Endothelial cell (in vitro differentiated cells): Measurements from ENCODE around the gene SIKE1. TPM values are rescaled to one million over a fixed set of nuclear protein-coding genes. Genes with fewer than 3 reads are reported as not detected.
A peak's percentile ranks its signal among the peaks of the same experiment; 100 is the strongest.
"Not testable (repeated sequence)": the region's sequence is repeated elsewhere in the genome, so short reads cannot be mapped to it uniquely, and the experiment has no call there.

ENCODE experiments used
- DNase-seq: peaks from one replicate; pipeline ENCODE4 v3.0.0; 2021; ENCODE audit warnings: low spot score
- H3K27ac Mint-ChIP-seq: one replicate; pipeline ENCODE4 v1.8.0; 2021; ENCODE audit warnings: mixed read lengths, inconsistent platforms; ENCODE audit not compliant: unreplicated experiment
- H3K27me3 Mint-ChIP-seq: one replicate; pipeline ENCODE4 v1.8.0; 2021; ENCODE audit warnings: mild to moderate bottlenecking, moderate library complexity, mixed read lengths, inconsistent platforms; ENCODE audit not compliant: unreplicated experiment
- H3K36me3 Mint-ChIP-seq: one replicate; pipeline ENCODE4 v1.8.0; 2021; ENCODE audit warnings: mild to moderate bottlenecking, low read depth, mixed read lengths, inconsistent platforms; ENCODE audit not compliant: unreplicated experiment
- H3K4me1 Mint-ChIP-seq: one replicate; pipeline ENCODE4 v1.8.0; 2021; ENCODE audit warnings: mild to moderate bottlenecking, mixed read lengths, inconsistent platforms; ENCODE audit not compliant: unreplicated experiment
- H3K4me3 Mint-ChIP-seq: one replicate; pipeline ENCODE4 v1.8.0; 2021; ENCODE audit warnings: mild to moderate bottlenecking, mixed read lengths, inconsistent platforms; ENCODE audit not compliant: unreplicated experiment
- H3K9me3 Mint-ChIP-seq: one replicate; pipeline ENCODE4 v1.8.0; 2021; ENCODE audit warnings: mixed read lengths, inconsistent platforms; ENCODE audit not compliant: unreplicated experiment
- total RNA-seq: library from RNA; stranded (reverse); fragmentation: NEBNext Ultra II Directional; extraction: Animal tissue kit (Norgen Biotek cat#: 25700); gene quantifications from one replicate; pipeline ENCODE4 v1.2.1, GENCODE V29; 2021; ENCODE audit not compliant: unreplicated experiment
- TF ChIP-seq, protein P1 (sequence below): fragments of 200-600 bp; sonication (generic); IDR thresholded peaks from one replicate; pipeline ENCODE4 v1.5.0; 2021; ENCODE audit warnings: antibody characterized with exemption; ENCODE audit not compliant: unreplicated experiment

The SIKE1 gene
- total RNA-seq, 1 donor from 2014 or later = 49.1 TPM

GRCh38 chr1:114779722-114780121 lies 763 bp downstream of the SIKE1 start:
- DNase-seq = no peak
- Mint-ChIP-seq H3K9me3 (no peaks in the 10 kb centered on the region), H3K4me1 (peaks cover 11% of the 10 kb centered on the region), H3K36me3 (peaks cover 10% of the 10 kb centered on the region), H3K27me3 (peaks cover 4% of the 10 kb centered on the region), H3K4me3 (peak overlapping the region; percentile 99), H3K27ac (peak overlapping the region; percentile 95)
- TF ChIP-seq, protein P1, sequence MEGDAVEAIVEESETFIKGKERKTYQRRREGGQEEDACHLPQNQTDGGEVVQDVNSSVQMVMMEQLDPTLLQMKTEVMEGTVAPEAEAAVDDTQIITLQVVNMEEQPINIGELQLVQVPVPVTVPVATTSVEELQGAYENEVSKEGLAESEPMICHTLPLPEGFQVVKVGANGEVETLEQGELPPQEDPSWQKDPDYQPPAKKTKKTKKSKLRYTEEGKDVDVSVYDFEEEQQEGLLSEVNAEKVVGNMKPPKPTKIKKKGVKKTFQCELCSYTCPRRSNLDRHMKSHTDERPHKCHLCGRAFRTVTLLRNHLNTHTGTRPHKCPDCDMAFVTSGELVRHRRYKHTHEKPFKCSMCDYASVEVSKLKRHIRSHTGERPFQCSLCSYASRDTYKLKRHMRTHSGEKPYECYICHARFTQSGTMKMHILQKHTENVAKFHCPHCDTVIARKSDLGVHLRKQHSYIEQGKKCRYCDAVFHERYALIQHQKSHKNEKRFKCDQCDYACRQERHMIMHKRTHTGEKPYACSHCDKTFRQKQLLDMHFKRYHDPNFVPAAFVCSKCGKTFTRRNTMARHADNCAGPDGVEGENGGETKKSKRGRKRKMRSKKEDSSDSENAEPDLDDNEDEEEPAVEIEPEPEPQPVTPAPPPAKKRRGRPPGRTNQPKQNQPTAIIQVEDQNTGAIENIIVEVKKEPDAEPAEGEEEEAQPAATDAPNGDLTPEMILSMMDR = no peak

GRCh38 chr1:114776726-114777125 lies 3.8 kb downstream of the SIKE1 start:
- Mint-ChIP-seq H3K4me1 (peaks cover 11% of the 10 kb centered on the region), H3K36me3 (peaks cover 11% of the 10 kb centered on the region)
- not testable (repeated sequence) for H3K27ac Mint-ChIP-seq, H3K27me3 Mint-ChIP-seq, H3K4me3 Mint-ChIP-seq, DNase-seq, H3K9me3 Mint-ChIP-seq

GRCh38 chr1:114771992-114772391 lies 8.5 kb downstream of the SIKE1 start:
- no peaks in the 10 kb centered on the region for H3K4me1 Mint-ChIP-seq
- no peaks in the 10 kb centered on the region for H3K27me3 Mint-ChIP-seq
- no peaks in the 10 kb centered on the region for H3K9me3 Mint-ChIP-seq
- H3K4me3 Mint-ChIP-seq = no peak overlapping the region
- peaks cover 3% of the 10 kb centered on the region for H3K36me3 Mint-ChIP-seq
- no peak overlapping the region for H3K27ac Mint-ChIP-seq
- no peak for DNase-seq
- TF ChIP-seq, protein P1 = no peak

DNA sequence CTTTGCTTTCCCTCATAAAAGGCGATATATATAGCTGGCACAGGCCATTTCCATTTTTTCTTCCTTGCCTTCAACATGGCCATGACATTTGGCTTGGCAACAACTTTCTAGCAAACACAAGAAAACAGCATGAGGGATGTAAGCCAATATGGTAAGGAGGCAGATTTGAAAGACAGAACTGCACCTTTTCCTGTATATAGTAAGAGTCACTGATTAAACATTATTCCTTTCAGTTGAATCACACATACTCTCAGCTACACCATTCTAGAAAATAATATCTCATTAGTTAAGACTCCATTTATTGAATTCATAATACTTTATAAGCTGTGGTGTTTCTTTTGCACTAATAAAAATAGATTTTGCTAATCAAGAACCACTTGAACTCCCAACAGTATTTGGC lies 9.5 kb downstream of the SIKE1 start:
- Mint-ChIP-seq H3K36me3 (peaks cover 3% of the 10 kb centered on the region), H3K4me3 (no peak overlapping the region), H3K27ac (no peak overlapping the region), H3K27me3 (no peaks in the 10 kb centered on the region), H3K9me3 (no peaks in the 10 kb centered on the region), H3K4me1 (no peaks in the 10 kb centered on the region)
- TF ChIP-seq, protein P1 = no peak
- DNase-seq = no peak

DNA sequence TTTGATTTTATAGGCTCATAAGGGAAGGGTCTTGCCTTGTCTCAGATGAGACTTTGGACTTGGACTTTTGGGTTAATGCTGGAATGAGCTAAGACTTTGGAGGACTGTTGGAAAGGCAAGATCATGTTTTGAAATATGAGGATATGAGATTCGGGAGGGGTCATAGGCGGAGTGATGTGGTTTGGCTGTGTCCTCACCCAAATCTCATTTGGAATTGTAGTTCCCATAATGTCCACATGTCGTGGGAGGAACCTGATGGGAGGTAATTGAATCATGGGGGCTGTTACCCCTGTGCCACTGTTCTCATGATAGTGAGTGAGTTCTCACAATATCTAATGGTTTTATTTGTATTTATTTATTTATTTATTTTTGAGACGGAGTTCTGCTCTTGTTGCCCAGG lies 15.8 kb downstream of the SIKE1 start:
- Mint-ChIP-seq H3K9me3 (no peaks in the 10 kb centered on the region), H3K36me3 (peaks cover 6% of the 10 kb centered on the region), H3K4me3 (no peak overlapping the region), H3K27me3 (no peaks in the 10 kb centered on the region), H3K4me1 (no peaks in the 10 kb centered on the region), H3K27ac (no peak overlapping the region)
- TF ChIP-seq, protein P1 = peak; percentile 10
- DNase-seq = no peak
